ENCODE data around the gene DNM3. TPM values are rescaled to one million over a fixed set of nuclear protein-coding genes. Genes with fewer than 3 reads are reported as not detected.

Gene DNM3
- total and polyA plus RNA-seq, 2 donors (not counting 3 experiments of a cell fraction or from before 2014, with no cell fraction given): 1.4 to 2.5 TPM

DNA sequence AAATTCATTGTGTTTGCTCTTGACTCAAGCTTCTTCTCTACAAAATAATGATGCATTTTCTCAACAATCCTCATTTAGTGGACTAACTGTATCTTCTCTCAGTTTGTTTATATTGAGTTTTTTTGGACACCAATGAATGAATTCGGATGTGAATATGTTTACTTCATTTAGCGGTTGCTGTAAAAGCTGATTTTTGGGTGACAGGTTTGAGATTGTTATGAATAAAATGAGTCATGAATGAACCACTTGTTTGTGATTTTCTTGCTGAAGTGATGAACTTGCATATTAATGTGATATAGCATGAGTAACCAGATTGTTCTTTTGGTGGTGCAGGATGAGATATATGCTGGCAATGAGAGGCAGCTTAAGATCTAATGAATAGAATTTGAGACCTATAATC is 3.1 kb downstream of the DNM3 start:
- H3K4me1 ChIP-seq (ENCODE audit: control insufficient read depth, extremely low read depth, insufficient read depth, low read length): peaks cover 15% of the 10 kb centered on the region
- no peak overlapping the region for H3K27ac ChIP-seq (ENCODE audit: insufficient read depth, low read depth, low read length)
- no peak overlapping the region for H3K4me2 ChIP-seq (ENCODE audit: insufficient read depth, low read length)
- TF ChIP-seq MYC (IDR thresholded peaks at IDR 0.05; ENCODE audit: low read depth, low read length) (no peak), EZH2 (IDR thresholded peaks at IDR 0.05; ENCODE audit: borderline replicate concordance, low read depth, low read length, severe bottlenecking) (no peak)
- no TSS peak for BruUV-seq (replicated peaks)
- FAIRE-seq (no peak), DNase-seq (ENCODE audit: low read depth, low spot score) (no peak)
- no peaks in the 10 kb centered on the region for H3K9me1 ChIP-seq (replicated peaks; ENCODE audit: control insufficient read depth, extremely low read depth, insufficient read depth, low read length)
- H3K27me3 ChIP-seq (ENCODE audit: control insufficient read depth in 2 of 2, insufficient read depth in 2 of 2, low read length in 2 of 2): peaks cover 0 to 6% of the 10 kb centered on the region in 2 experiments
- POLR2A ChIA-PET: no interaction called here
- no peak overlapping the region for H3K4me3 ChIP-seq (replicated peaks in 1 of 3; ENCODE audit: insufficient read depth in 1 of 3, low read depth in 1 of 3, low read length in 3 of 3)
- CTCF ChIA-PET: interaction anchor here (1.0 to 1.3 kb wide), 3 partner anchors 42 to 122 kb away, joined by 3 to 4 read pairs (median 3); no protein-coding TSS in a partner anchor
- H3K9ac ChIP-seq (replicated peaks; ENCODE audit: extremely low read depth, insufficient read depth, low read length): no peak overlapping the region
- dilution Hi-C loops (cut with MboI; ENCODE audit: extremely low pct_ligation_motif_present, low sequenced_read_pairs) (no loop called here), intact Hi-C loops (cut with micrococcal nuclease) (no loop called here)
- no peaks in the 10 kb centered on the region for H3K79me2 ChIP-seq (ENCODE audit: control insufficient read depth, insufficient read depth, low read length)
- no peaks in the 10 kb centered on the region for H4K20me1 ChIP-seq (replicated peaks; ENCODE audit: control insufficient read depth, extremely low read depth, insufficient read depth, low read length)
- H2AFZ ChIP-seq (ENCODE audit: low read depth, low read length): no peak overlapping the region
- H3K9me3 ChIP-seq (replicated peaks; ENCODE audit: control insufficient read depth, insufficient read depth, low read length): no peaks in the 10 kb centered on the region
- no peaks in the 10 kb centered on the region for H3K36me3 ChIP-seq (ENCODE audit: control insufficient read depth in 2 of 2, extremely low read depth in 1 of 2, insufficient read depth in 2 of 2, low read length in 2 of 2)

- H3K9ac ChIP-seq (replicated peaks; ENCODE audit: extremely low read depth, insufficient read depth, low read length): no peak overlapping the region
- H3K79me2 ChIP-seq (ENCODE audit: control insufficient read depth, insufficient read depth, low read length): no peaks in the 10 kb centered on the region
- no peak overlapping the region for H2AFZ ChIP-seq (ENCODE audit: low read depth, low read length)
- H3K36me3 ChIP-seq (ENCODE audit: control insufficient read depth in 2 of 2, extremely low read depth in 1 of 2, insufficient read depth in 2 of 2, low read length in 2 of 2): no peaks in the 10 kb centered on the region
- dilution Hi-C loops (cut with MboI; ENCODE audit: extremely low pct_ligation_motif_present, low sequenced_read_pairs): no loop called here
- BruUV-seq (replicated peaks): no TSS peak
- H3K9me1 ChIP-seq (replicated peaks; ENCODE audit: control insufficient read depth, extremely low read depth, insufficient read depth, low read length): no peaks in the 10 kb centered on the region
- H3K27ac ChIP-seq (ENCODE audit: insufficient read depth, low read depth, low read length): no peak overlapping the region
- no peak overlapping the region for H3K4me2 ChIP-seq (ENCODE audit: insufficient read depth, low read length)
- TF ChIP-seq, protein P1, sequence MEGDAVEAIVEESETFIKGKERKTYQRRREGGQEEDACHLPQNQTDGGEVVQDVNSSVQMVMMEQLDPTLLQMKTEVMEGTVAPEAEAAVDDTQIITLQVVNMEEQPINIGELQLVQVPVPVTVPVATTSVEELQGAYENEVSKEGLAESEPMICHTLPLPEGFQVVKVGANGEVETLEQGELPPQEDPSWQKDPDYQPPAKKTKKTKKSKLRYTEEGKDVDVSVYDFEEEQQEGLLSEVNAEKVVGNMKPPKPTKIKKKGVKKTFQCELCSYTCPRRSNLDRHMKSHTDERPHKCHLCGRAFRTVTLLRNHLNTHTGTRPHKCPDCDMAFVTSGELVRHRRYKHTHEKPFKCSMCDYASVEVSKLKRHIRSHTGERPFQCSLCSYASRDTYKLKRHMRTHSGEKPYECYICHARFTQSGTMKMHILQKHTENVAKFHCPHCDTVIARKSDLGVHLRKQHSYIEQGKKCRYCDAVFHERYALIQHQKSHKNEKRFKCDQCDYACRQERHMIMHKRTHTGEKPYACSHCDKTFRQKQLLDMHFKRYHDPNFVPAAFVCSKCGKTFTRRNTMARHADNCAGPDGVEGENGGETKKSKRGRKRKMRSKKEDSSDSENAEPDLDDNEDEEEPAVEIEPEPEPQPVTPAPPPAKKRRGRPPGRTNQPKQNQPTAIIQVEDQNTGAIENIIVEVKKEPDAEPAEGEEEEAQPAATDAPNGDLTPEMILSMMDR (IDR thresholded peaks at IDR 0.05; ENCODE audit: extremely low read depth in 1 of 2, insufficient read depth in 1 of 2, low read depth in 1 of 2, low read length in 2 of 2): no peak
- TF ChIP-seq EZH2 (IDR thresholded peaks at IDR 0.05; ENCODE audit: borderline replicate concordance, low read depth, low read length, severe bottlenecking) (no peak), MYC (IDR thresholded peaks at IDR 0.05; ENCODE audit: low read depth, low read length) (no peak), JUN (IDR thresholded peaks at IDR 0.05; ENCODE audit: borderline replicate concordance, insufficient read depth, insufficient read length, low read depth) (no peak), GATA2 (IDR thresholded peaks at IDR 0.05; ENCODE audit: insufficient read depth, insufficient read length, low read depth, low read length) (no peak), POLR2A (IDR thresholded peaks at IDR 0.05; ENCODE audit: low read depth, low read length) (no peak), FOS (IDR thresholded peaks at IDR 0.05; ENCODE audit: borderline replicate concordance, insufficient read depth, low read length) (no peak), MAX (IDR thresholded peaks at IDR 0.05; ENCODE audit: insufficient read depth, insufficient read length) (no peak), POLR2AphosphoS5 (IDR thresholded peaks at IDR 0.05; ENCODE audit: insufficient read depth, low read depth, low read length) (no peak)
- H4K20me1 ChIP-seq (replicated peaks; ENCODE audit: control insufficient read depth, extremely low read depth, insufficient read depth, low read length): no peaks in the 10 kb centered on the region
- DNase-seq (ENCODE audit: low read depth, low spot score) (no peak), FAIRE-seq (no peak)
- no peak overlapping the region for H3K4me3 ChIP-seq (replicated peaks in 1 of 3; ENCODE audit: insufficient read depth in 1 of 3, low read depth in 1 of 3, low read length in 3 of 3)
- peaks cover 9% of the 10 kb centered on the region for H3K4me1 ChIP-seq (ENCODE audit: control insufficient read depth, extremely low read depth, insufficient read depth, low read length)
- ChIA-PET POLR2A (no interaction called here), CTCF (no interaction called here)
- intact Hi-C loops (cut with micrococcal nuclease): no loop called here
- no peaks in the 10 kb centered on the region for H3K9me3 ChIP-seq (replicated peaks; ENCODE audit: control insufficient read depth, insufficient read depth, low read length)
- H3K27me3 ChIP-seq (ENCODE audit: control insufficient read depth in 2 of 2, insufficient read depth in 2 of 2, low read length in 2 of 2): peaks cover 0 to 6% of the 10 kb centered on the region in 2 experiments
Observed at GRCh38 chr1:171845998-171846397, 4.7 kb downstream of the DNM3 start.
